ENCODE results near the gene VWDE. TPM values are rescaled to one million over a fixed set of nuclear protein-coding genes. Genes with fewer than 3 reads are reported as not detected.
"Not testable (repeated sequence)": the region's sequence is repeated elsewhere in the genome, so short reads cannot be mapped to it uniquely, and the experiment has no call there.

The VWDE gene
- total and polyA plus RNA-seq, 2 experiments from 2014 or later: not detected

- H3F3A ChIP-seq (ENCODE audit: insufficient read depth): no peaks in the 10 kb centered on the region
- no peaks in the 10 kb centered on the region for H3K36me3 ChIP-seq (ENCODE audit: low read depth)
- H3K4me3 ChIP-seq: no peak overlapping the region
- H3K4me2 ChIP-seq (ENCODE audit: unreplicated experiment): no peak overlapping the region
- no peak for TF ChIP-seq EZH2 (IDR thresholded peaks at IDR 0.05; ENCODE audit: insufficient read depth, poor library complexity, severe bottlenecking)
- no peak for TF ChIP-seq EZH2phosphoT487 (IDR thresholded peaks at IDR 0.05; ENCODE audit: insufficient read depth, low read depth)
- no peaks in the 10 kb centered on the region for H3K4me1 ChIP-seq (ENCODE audit: insufficient read depth)
- no peaks in the 10 kb centered on the region for H3K9me3 ChIP-seq (ENCODE audit: low read depth)
- no peaks in the 10 kb centered on the region for H4K20me1 ChIP-seq (ENCODE audit: insufficient read depth)
- no peaks in the 10 kb centered on the region for H3K9me2 ChIP-seq (ENCODE audit: insufficient read depth)
- no peak overlapping the region for H3K9ac ChIP-seq
- H3K79me2 ChIP-seq (ENCODE audit: insufficient read depth): no peaks in the 10 kb centered on the region
- WGBS, 2 experiments (ENCODE audit: low coverage in 1 of 2, low lambda C conversion rate in 2 of 2, missing lambda C conversion rate in 2 of 2): 39 to 44% methylated on average over 4 of the region's 4 CpGs
- H3K27ac ChIP-seq: no peak overlapping the region
- in situ Hi-C loops (cut with MboI): no loop called here
- peaks cover 17% of the 10 kb centered on the region for H3K27me3 ChIP-seq (replicated peaks; ENCODE audit: insufficient read depth)
- DNase-seq: no peak
- no peak overlapping the region for H2AFZ ChIP-seq
Measured at GRCh38 chr7:12409097-12409711, 5.5 kb upstream of the VWDE start.

DNA sequence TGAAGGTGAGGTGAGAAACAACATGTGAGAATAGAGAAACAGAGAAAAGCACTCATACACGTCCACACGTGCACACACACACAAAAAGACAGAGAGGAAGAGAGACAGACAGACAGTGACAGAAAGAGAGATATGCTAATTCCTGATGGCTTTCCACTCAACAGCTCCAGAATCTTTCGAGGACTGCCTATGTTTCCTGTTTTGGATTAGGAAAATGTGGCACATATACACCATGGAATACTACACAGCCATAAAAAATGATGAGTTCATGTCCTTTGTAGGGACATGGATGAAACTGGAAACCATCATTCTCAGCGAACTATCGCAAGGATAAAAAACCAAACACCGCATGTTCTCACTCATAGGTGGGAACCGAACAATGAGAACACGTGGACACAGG is 4.0 kb upstream of the VWDE start:
- H3K4me1 ChIP-seq (ENCODE audit: insufficient read depth); H3K79me2 ChIP-seq (ENCODE audit: insufficient read depth); DNase-seq; H3K36me3 ChIP-seq (ENCODE audit: low read depth); H3K4me3 ChIP-seq; in situ Hi-C loops (cut with MboI); H3K9me3 ChIP-seq (ENCODE audit: low read depth); H3F3A ChIP-seq (ENCODE audit: insufficient read depth); H2AFZ ChIP-seq; H3K9ac ChIP-seq; H3K9me2 ChIP-seq (ENCODE audit: insufficient read depth); H3K27ac ChIP-seq; H4K20me1 ChIP-seq (ENCODE audit: insufficient read depth); H3K4me2 ChIP-seq (ENCODE audit: unreplicated experiment): not testable (repeated sequence)
- WGBS, 2 experiments (ENCODE audit: low coverage in 1 of 2, low lambda C conversion rate in 2 of 2, missing lambda C conversion rate in 2 of 2): 69% methylated on average over 8 of the region's 8 CpGs
- H3K27me3 ChIP-seq (replicated peaks; ENCODE audit: insufficient read depth): peaks cover 30% of the 10 kb centered on the region

DNA sequence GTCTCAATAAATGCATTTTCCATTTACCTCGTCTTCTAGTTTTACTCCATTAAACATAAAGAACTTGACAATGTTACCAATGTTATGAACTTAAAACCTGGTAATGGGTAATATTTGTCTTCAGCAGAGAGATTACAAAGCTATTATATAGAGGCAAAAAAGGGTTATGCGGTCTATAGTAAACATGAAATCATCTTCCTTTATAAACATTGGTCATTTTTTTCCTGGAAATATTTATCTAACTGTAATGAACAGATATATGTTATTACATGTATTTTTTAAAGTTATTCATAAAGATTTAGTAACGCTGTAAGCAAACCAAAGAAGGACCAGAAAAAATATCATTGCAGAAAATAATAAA is 1.3 kb downstream of the VWDE start:
- H3K4me3 ChIP-seq: no peak overlapping the region
- no peaks in the 10 kb centered on the region for H3K79me2 ChIP-seq (ENCODE audit: insufficient read depth)
- in situ Hi-C loops (cut with MboI): no loop called here
- no peaks in the 10 kb centered on the region for H3K36me3 ChIP-seq (ENCODE audit: low read depth)
- H3K9me3 ChIP-seq (ENCODE audit: low read depth): no peaks in the 10 kb centered on the region
- H3K9ac ChIP-seq: no peak overlapping the region
- DNase-seq: no peak
- peaks cover 60% of the 10 kb centered on the region for H3K27me3 ChIP-seq (replicated peaks; ENCODE audit: insufficient read depth)
- no peaks in the 10 kb centered on the region for H3K9me2 ChIP-seq (ENCODE audit: insufficient read depth)
- WGBS, 2 experiments (ENCODE audit: low coverage in 1 of 2, low lambda C conversion rate in 2 of 2, missing lambda C conversion rate in 2 of 2): 68 to 73% methylated on average over 3 of the region's 3 CpGs
- TF ChIP-seq EZH2 (IDR thresholded peaks at IDR 0.05; ENCODE audit: insufficient read depth, poor library complexity, severe bottlenecking) (no peak), EZH2phosphoT487 (IDR thresholded peaks at IDR 0.05; ENCODE audit: insufficient read depth, low read depth) (no peak)
- H3K4me1 ChIP-seq (ENCODE audit: insufficient read depth): no peaks in the 10 kb centered on the region
- H2AFZ ChIP-seq: no peak overlapping the region
- H3K27ac ChIP-seq: no peak overlapping the region
- H3K4me2 ChIP-seq (ENCODE audit: unreplicated experiment): no peak overlapping the region
- H4K20me1 ChIP-seq (ENCODE audit: insufficient read depth): no peaks in the 10 kb centered on the region
- H3F3A ChIP-seq (ENCODE audit: insufficient read depth): no peaks in the 10 kb centered on the region

GRCh38 chr7:12401538-12402364 is 1.9 kb downstream of the VWDE start:
- TF ChIP-seq EZH2phosphoT487 (IDR thresholded peaks at IDR 0.05; ENCODE audit: insufficient read depth, low read depth) (no peak), EZH2 (IDR thresholded peaks at IDR 0.05; ENCODE audit: insufficient read depth, poor library complexity, severe bottlenecking) (no peak)
- Histone ChIP-seq H3K27ac (no peak overlapping the region), H3K9me2 (ENCODE audit: insufficient read depth) (no peaks in the 10 kb centered on the region), H3F3A (ENCODE audit: insufficient read depth) (no peaks in the 10 kb centered on the region), H4K20me1 (ENCODE audit: insufficient read depth) (no peaks in the 10 kb centered on the region), H3K9ac (no peak overlapping the region), H3K4me2 (ENCODE audit: unreplicated experiment) (no peak overlapping the region), H3K4me1 (ENCODE audit: insufficient read depth) (no peaks in the 10 kb centered on the region), H3K4me3 (no peak overlapping the region), H2AFZ (no peak overlapping the region), H3K9me3 (ENCODE audit: low read depth) (no peaks in the 10 kb centered on the region), H3K79me2 (ENCODE audit: insufficient read depth) (no peaks in the 10 kb centered on the region), H3K36me3 (ENCODE audit: low read depth) (no peaks in the 10 kb centered on the region), H3K27me3 (replicated peaks; ENCODE audit: insufficient read depth) (peaks cover 60% of the 10 kb centered on the region)
- in situ Hi-C loops (cut with MboI): no loop called here
- WGBS, 2 experiments (ENCODE audit: low coverage in 1 of 2, low lambda C conversion rate in 2 of 2, missing lambda C conversion rate in 2 of 2): 66 to 68% methylated on average over 9 of the region's 9 CpGs
- DNase-seq: no peak

All from GM23248 (cell line).